OCI-M2 (cell line): ENCODE results near the gene IL31RA.

Experiments used
- DNase-seq: peaks from one replicate; lab custom pipeline; 2025; ENCODE audit not compliant: unreplicated experiment; lab: John Stamatoyannopoulos, UW

The IL31RA gene

GRCh38 chr5:55900068-55900467, 48.9 kb downstream of the IL31RA start:
- DNase-seq: no peak

- no peak for DNase-seq
Observed at GRCh38 chr5:55900776-55901175, 49.6 kb downstream of the IL31RA start.

GRCh38 chr5:55902696-55903095, 51.5 kb downstream of the IL31RA start:
- DNase-seq: no peak

- no peak for DNase-seq
Observed at GRCh38 chr5:55903121-55903701, 52.1 kb downstream of the IL31RA start.

GRCh38 chr5:55904152-55904551, 53.0 kb downstream of the IL31RA start:
- no peak for DNase-seq

GRCh38 chr5:55905251-55905650, 54.1 kb downstream of the IL31RA start:
- DNase-seq: no peak

- DNase-seq: no peak
Observed at GRCh38 chr5:55907927-55908326, 56.8 kb downstream of the IL31RA start.

GRCh38 chr5:55908804-55909203, 57.6 kb downstream of the IL31RA start:
- DNase-seq: no peak

GRCh38 chr5:55911784-55912653, 60.9 kb downstream of the IL31RA start:
- no peak for DNase-seq

GRCh38 chr5:55913466-55914413, 62.6 kb downstream of the IL31RA start:
- no peak for DNase-seq

- DNase-seq: no peak
Observed at GRCh38 chr5:55914971-55915370, 63.8 kb downstream of the IL31RA start.

GRCh38 chr5:55915783-55916182, 64.6 kb downstream of the IL31RA start:
- no peak for DNase-seq

- no peak for DNase-seq
Observed at GRCh38 chr5:55916986-55917385, 65.8 kb downstream of the IL31RA start.

GRCh38 chr5:55917402-55918086, 66.4 kb downstream of the IL31RA start:
- DNase-seq: no peak

- no peak for DNase-seq
Observed at GRCh38 chr5:55918087-55919035, 67.2 kb downstream of the IL31RA start.

- no peak for DNase-seq
Observed at GRCh38 chr5:55919625-55920024, 68.5 kb downstream of the IL31RA start.

- DNase-seq: no peak
Observed at GRCh38 chr5:55920784-55921183, 69.6 kb downstream of the IL31RA start.

GRCh38 chr5:55921617-55922016, 70.5 kb downstream of the IL31RA start:
- no peak for DNase-seq

- no peak for DNase-seq
Observed at GRCh38 chr5:55923177-55923771, 72.1 kb downstream of the IL31RA start.
